Measurements from ENCODE around the gene CDK11B. TPM values are rescaled to one million over a fixed set of nuclear protein-coding genes. Genes with fewer than 3 reads are reported as not detected.

CDK11B gene
- total RNA-seq, 2 donors from 2014 or later: 17.7 to 19.1 TPM

DNA sequence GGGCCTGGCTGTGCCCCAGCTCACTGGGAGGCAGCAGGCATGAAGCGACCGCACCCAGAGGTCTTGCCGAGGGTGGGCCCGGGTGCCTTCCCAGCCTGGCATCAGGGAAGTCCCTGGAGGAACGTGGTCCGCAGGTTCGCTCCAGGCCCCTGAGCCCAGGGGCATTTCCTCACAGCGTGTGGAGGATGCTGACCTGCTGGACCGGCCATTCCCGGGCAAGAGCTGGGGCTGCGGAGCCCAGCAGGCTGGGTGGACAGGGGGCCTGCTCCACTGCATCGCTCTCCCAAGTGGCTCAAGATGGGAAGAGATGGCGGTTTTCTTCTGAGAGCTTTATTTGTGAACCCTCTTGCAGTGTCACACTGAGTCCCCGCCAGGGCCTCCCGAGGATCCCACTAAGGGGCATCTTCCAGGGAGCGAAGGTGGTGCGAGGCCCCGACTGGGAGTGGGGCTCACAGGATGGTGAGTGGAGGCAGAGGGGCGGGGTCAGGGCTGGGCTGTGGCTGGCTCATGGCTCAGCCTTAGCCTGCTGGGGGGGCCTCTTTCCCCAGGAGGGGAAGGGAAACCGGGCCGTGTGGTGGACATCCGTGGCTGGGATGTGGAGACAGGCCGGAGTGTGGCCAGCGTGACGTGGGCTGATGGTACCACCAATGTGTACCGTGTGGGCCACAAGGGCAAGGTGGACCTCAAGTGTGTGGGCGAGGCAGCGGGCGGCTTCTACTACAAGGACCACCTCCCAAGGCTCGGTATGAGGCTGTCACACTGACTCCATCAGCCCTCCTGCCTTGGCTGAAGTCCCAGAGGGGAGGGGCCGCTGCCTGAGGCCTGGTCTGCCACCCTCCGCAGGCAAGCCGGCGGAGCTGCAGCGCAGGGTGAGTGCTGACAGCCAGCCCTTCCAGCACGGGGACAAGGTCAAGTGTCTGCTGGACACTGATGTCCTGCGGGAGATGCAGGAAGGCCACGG is 34.1 kb downstream of the CDK11B start:
- ATAC-seq (ENCODE audit: insufficient number of reproducible peaks, low FRiP score, low read depth) (no peak), DNase-seq (ENCODE audit: low spot score) (no peak)
- Histone ChIP-seq H3K4me3 (no peak overlapping the region), H3K36me3 (peaks cover 3% of the 10 kb centered on the region), H3K27ac (no peak overlapping the region), H3K4me1 (ENCODE audit: control insufficient read depth in 1 of 2, low read depth in 2 of 2) (no peaks in the 10 kb centered on the region), H3K27me3 (replicated peaks; ENCODE audit: insufficient read depth) (no peaks in the 10 kb centered on the region), H3K9me3 (no peaks in the 10 kb centered on the region)
- TF ChIP-seq, protein P1, sequence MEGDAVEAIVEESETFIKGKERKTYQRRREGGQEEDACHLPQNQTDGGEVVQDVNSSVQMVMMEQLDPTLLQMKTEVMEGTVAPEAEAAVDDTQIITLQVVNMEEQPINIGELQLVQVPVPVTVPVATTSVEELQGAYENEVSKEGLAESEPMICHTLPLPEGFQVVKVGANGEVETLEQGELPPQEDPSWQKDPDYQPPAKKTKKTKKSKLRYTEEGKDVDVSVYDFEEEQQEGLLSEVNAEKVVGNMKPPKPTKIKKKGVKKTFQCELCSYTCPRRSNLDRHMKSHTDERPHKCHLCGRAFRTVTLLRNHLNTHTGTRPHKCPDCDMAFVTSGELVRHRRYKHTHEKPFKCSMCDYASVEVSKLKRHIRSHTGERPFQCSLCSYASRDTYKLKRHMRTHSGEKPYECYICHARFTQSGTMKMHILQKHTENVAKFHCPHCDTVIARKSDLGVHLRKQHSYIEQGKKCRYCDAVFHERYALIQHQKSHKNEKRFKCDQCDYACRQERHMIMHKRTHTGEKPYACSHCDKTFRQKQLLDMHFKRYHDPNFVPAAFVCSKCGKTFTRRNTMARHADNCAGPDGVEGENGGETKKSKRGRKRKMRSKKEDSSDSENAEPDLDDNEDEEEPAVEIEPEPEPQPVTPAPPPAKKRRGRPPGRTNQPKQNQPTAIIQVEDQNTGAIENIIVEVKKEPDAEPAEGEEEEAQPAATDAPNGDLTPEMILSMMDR (IDR thresholded peaks at IDR 0.05): no peak

DNA sequence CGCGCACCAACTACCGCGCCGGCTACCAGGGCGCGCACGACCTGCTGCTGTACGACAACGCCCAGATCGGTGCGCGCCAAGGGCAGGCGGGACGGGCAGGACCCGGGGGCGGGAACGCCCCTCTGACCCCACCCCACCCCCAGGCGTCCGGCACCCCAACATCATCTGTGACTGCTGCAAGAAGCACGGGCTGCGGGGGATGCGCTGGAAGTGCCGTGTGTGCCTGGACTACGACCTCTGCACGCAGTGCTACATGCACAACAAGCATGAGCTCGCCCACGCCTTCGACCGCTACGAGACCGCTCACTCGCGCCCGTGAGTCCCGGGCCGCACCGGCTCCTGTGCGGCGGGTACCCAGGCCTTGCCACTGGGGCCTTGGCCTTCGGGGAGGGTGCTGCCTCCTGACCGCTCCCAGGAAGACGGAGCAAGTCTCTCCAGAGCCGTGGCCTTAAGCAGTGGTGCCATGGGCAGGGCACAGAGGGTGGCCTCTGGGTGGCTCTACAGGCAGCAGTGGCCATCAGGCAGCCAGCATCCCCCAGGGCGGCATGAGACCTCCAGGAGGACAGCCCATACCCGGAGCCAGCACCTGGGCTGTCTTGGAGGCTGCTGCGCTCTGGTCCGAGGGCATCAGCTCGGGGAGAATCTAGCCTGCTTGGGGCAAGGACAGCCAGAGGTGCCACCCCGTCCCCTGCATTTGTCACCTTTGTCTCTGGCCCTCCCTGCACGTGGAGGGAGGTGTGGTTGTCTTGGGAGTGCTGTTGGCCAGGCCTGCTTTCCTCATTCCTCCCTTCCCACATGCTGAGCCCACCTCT is 35.0 kb downstream of the CDK11B start:
- Histone ChIP-seq H3K27ac (no peak overlapping the region), H3K36me3 (peaks cover 3% of the 10 kb centered on the region), H3K27me3 (replicated peaks; ENCODE audit: insufficient read depth) (no peaks in the 10 kb centered on the region), H3K9me3 (no peaks in the 10 kb centered on the region), H3K4me3 (no peak overlapping the region), H3K4me1 (ENCODE audit: control insufficient read depth in 1 of 2, low read depth in 2 of 2) (no peaks in the 10 kb centered on the region)
- no peak for DNase-seq (ENCODE audit: low spot score)
- TF ChIP-seq, protein P1 (IDR thresholded peaks at IDR 0.05): no peak
- ATAC-seq (ENCODE audit: insufficient number of reproducible peaks, low FRiP score, low read depth): no peak

DNA sequence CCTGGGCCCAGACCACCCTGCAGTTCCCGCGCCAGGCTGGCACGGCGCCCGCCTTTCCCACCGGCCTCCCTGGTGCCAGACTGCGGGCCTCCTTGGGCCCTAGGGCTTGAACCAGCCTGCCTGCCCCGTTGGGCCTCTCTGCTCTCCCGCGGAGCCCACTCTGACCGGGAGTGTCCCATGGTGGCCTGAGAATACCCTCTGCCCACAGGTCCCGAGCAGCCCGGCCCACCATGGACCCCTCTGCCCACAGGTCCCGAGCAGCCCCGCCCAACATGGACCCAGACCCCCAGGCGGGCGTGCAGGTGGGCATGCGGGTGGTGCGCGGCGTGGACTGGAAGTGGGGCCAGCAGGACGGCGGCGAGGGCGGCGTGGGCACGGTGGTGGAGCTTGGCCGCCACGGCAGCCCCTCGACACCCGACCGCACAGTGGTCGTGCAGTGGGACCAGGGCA is 35.6 kb downstream of the CDK11B start:
- Histone ChIP-seq H3K27me3 (replicated peaks; ENCODE audit: insufficient read depth) (no peaks in the 10 kb centered on the region), H3K4me1 (ENCODE audit: control insufficient read depth in 1 of 2, low read depth in 2 of 2) (no peaks in the 10 kb centered on the region), H3K9me3 (no peaks in the 10 kb centered on the region), H3K36me3 (peaks cover 3% of the 10 kb centered on the region), H3K4me3 (no peak overlapping the region), H3K27ac (no peak overlapping the region)
- TF ChIP-seq, protein P1 (IDR thresholded peaks at IDR 0.05): no peak
- ATAC-seq (ENCODE audit: insufficient number of reproducible peaks, low FRiP score, low read depth): no peak
- DNase-seq (ENCODE audit: low spot score): no peak

DNA sequence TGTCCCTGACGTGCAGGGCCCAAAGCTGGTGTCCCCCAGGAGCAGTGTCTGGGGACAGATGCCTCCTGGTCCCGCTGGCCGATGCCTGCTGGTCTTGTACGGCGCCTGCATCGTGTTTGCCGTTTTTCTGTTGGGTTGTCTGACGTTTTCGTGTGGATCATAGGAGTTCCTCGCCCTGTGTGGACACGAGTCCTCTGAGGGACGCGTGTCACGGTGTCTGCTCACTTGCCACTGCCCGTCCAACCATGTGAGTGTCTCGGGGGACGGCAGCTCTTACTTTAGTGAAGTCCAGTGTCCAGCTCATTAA is 36.1 kb downstream of the CDK11B start:
- Histone ChIP-seq H3K9me3 (no peaks in the 10 kb centered on the region), H3K36me3 (peaks cover 6% of the 10 kb centered on the region), H3K4me1 (ENCODE audit: control insufficient read depth in 1 of 2, low read depth in 2 of 2) (no peaks in the 10 kb centered on the region), H3K4me3 (no peak overlapping the region), H3K27ac (no peak overlapping the region), H3K27me3 (replicated peaks; ENCODE audit: insufficient read depth) (no peaks in the 10 kb centered on the region)
- no peak for ATAC-seq (ENCODE audit: insufficient number of reproducible peaks, low FRiP score, low read depth)
- no peak for DNase-seq (ENCODE audit: low spot score)
- TF ChIP-seq, protein P1 (IDR thresholded peaks at IDR 0.05): no peak

Data from thoracic aorta (tissue), 2 donors.